Gastroesophageal sphincter (tissue), 3 donors: ENCODE results near the gene IL4.

Source experiments
- CTCF ChIP-seq, 4 experiments: fragments of 200-600 bp in 2 of 4; fragments of 450-650 bp in 2 of 4; sonication (generic) in 1 of 4; IDR thresholded peaks; one replicate each; pipeline ENCODE4 v1.5.1; 2017 to 2019; ENCODE audit warnings: antibody characterized with exemption in 4 of 4, mild to moderate bottlenecking in 2 of 4, moderate library complexity in 2 of 4
- POLR2A ChIP-seq, 2 donors: fragments of 450-650 bp; IDR thresholded peaks; one replicate each; pipeline ENCODE4 v1.6.1; 2017; ENCODE audit warnings: antibody characterized with exemption in 2 of 2, mild to moderate bottlenecking in 2 of 2, moderate library complexity in 1 of 2

- TF ChIP-seq POLR2A (IDR thresholded peaks at IDR 0.05) (no peak), CTCF (IDR thresholded peaks at IDR 0.05) (no peak)
Measured at GRCh38 chr5:132641241-132641723, 32.5 kb upstream of the IL4 start.
